Upper lobe of left lung (tissue), 4 donors: ENCODE measurements around the gene SFT2D1.

Experiments
- CTCF ChIP-seq, 6 experiments: fragments of 450-650 bp in 4 of 6; fragments of 200-600 bp in 2 of 6; sonication (generic) in 2 of 6; IDR thresholded peaks; one replicate each; pipeline ENCODE4 v1.5.1; 2016 to 2019; ENCODE audit warnings: antibody characterized with exemption in 6 of 6
- EP300 ChIP-seq, 4 donors: sonication (generic); formaldehyde crosslinking; IDR thresholded peaks; one replicate each; pipeline ENCODE4 v1.5.1; 2017; ENCODE audit warnings: antibody characterized with exemption in 4 of 4, control low read depth in 2 of 4
- POLR2A ChIP-seq, 4 donors: fragments of 450-650 bp; IDR thresholded peaks; one replicate each; pipeline ENCODE4 v1.5.1; 2016 to 2017; ENCODE audit warnings: antibody characterized with exemption in 4 of 4, mild to moderate bottlenecking in 2 of 4
- POLR2AphosphoS5 ChIP-seq, 2 donors: sonication (generic); formaldehyde crosslinking; IDR thresholded peaks; one replicate each; pipeline ENCODE4 v1.5.1; 2017; ENCODE audit warnings: antibody characterized with exemption in 2 of 2

GRCh38 chr6:166364456-166364855 is 22.1 kb upstream of the SFT2D1 start:
- TF ChIP-seq CTCF (IDR thresholded peaks at IDR 0.05) (no peak), POLR2AphosphoS5 (IDR thresholded peaks at IDR 0.05) (no peak), POLR2A (IDR thresholded peaks at IDR 0.05) (no peak), EP300 (IDR thresholded peaks at IDR 0.05) (no peak)
